ENCODE data around the gene ABCA5. TPM values are rescaled to one million over a fixed set of nuclear protein-coding genes. Genes with fewer than 3 reads are reported as not detected.

ABCA5 gene
- total RNA-seq, 1 experiment from 2014 or later = 13.3 TPM

DNA sequence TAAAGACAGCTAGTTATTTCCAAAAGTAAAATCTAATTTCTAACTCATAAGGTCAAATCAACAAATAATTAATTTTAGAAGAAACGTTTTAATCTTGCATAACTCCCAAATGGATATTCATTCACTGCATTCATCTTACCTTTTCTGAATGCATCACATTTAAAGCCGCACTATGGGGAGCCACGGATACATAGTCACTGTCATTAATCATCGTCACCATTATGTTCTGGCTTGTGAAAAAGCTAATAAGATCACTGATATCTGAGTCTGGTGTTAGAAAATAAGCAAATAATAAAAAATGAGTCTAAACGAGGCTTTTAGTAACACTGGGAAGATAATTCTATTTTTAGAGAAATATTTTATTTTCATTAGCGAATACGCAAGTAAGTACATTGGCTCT, 55.9 kb downstream of the ABCA5 start:
- CTCF ChIA-PET = no interaction called here
- ATAC-seq (no peak), DNase-seq (ENCODE audit: low read depth, low spot score) (no peak)
- TF ChIP-seq, protein P1, sequence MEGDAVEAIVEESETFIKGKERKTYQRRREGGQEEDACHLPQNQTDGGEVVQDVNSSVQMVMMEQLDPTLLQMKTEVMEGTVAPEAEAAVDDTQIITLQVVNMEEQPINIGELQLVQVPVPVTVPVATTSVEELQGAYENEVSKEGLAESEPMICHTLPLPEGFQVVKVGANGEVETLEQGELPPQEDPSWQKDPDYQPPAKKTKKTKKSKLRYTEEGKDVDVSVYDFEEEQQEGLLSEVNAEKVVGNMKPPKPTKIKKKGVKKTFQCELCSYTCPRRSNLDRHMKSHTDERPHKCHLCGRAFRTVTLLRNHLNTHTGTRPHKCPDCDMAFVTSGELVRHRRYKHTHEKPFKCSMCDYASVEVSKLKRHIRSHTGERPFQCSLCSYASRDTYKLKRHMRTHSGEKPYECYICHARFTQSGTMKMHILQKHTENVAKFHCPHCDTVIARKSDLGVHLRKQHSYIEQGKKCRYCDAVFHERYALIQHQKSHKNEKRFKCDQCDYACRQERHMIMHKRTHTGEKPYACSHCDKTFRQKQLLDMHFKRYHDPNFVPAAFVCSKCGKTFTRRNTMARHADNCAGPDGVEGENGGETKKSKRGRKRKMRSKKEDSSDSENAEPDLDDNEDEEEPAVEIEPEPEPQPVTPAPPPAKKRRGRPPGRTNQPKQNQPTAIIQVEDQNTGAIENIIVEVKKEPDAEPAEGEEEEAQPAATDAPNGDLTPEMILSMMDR (IDR thresholded peaks at IDR 0.05) = no peak
- TF ChIP-seq, protein P2, sequence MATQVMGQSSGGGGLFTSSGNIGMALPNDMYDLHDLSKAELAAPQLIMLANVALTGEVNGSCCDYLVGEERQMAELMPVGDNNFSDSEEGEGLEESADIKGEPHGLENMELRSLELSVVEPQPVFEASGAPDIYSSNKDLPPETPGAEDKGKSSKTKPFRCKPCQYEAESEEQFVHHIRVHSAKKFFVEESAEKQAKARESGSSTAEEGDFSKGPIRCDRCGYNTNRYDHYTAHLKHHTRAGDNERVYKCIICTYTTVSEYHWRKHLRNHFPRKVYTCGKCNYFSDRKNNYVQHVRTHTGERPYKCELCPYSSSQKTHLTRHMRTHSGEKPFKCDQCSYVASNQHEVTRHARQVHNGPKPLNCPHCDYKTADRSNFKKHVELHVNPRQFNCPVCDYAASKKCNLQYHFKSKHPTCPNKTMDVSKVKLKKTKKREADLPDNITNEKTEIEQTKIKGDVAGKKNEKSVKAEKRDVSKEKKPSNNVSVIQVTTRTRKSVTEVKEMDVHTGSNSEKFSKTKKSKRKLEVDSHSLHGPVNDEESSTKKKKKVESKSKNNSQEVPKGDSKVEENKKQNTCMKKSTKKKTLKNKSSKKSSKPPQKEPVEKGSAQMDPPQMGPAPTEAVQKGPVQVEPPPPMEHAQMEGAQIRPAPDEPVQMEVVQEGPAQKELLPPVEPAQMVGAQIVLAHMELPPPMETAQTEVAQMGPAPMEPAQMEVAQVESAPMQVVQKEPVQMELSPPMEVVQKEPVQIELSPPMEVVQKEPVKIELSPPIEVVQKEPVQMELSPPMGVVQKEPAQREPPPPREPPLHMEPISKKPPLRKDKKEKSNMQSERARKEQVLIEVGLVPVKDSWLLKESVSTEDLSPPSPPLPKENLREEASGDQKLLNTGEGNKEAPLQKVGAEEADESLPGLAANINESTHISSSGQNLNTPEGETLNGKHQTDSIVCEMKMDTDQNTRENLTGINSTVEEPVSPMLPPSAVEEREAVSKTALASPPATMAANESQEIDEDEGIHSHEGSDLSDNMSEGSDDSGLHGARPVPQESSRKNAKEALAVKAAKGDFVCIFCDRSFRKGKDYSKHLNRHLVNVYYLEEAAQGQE (IDR thresholded peaks at IDR 0.05; ENCODE audit: insufficient read depth in 1 of 2, low read depth in 2 of 2, low read length in 1 of 2) = no peak
- no peak for TF ChIP-seq TCF7L2 (IDR thresholded peaks at IDR 0.05; ENCODE audit: low read depth, low read length)
- no peak for TF ChIP-seq POLR2AphosphoS5 (IDR thresholded peaks at IDR 0.05; ENCODE audit: low read depth, low read length)
- no peak for TF ChIP-seq SIN3A (IDR thresholded peaks at IDR 0.05; ENCODE audit: borderline replicate concordance, insufficient read depth, low read depth, low read length)
- Histone ChIP-seq H3K27ac (ENCODE audit: low read length) (no peak overlapping the region), H3K36me3 (ENCODE audit: control insufficient read depth, insufficient read depth, low read length) (no peaks in the 10 kb centered on the region), H3K4me3 (ENCODE audit: low read depth in 2 of 2, low read length in 2 of 2) (no peak overlapping the region), H3K4me1 (ENCODE audit: control insufficient read depth, insufficient read depth, low read length) (no peaks in the 10 kb centered on the region; the same call in 1 of the 2 replicates), H3K9me3 (ENCODE audit: control insufficient read depth, insufficient read depth, low read depth, low read length) (no peaks in the 10 kb centered on the region), H3K27me3 (ENCODE audit: control insufficient read depth, insufficient read depth, low read length) (no peaks in the 10 kb centered on the region)
- intact Hi-C loops (cut with micrococcal nuclease; ENCODE audit: unreplicated experiment) = no loop called here
- POLR2A ChIA-PET = no interaction called here
- BruUV-seq (replicated peaks) = no TSS peak
- in situ Hi-C loops (cut with HindIII; ENCODE audit: low pct_unique_long_range_greater_than_20kb, low sequenced_read_pairs) = no loop called here

GRCh38 chr17:69269131-69269998, 57.6 kb downstream of the ABCA5 start:
- no peaks in the 10 kb centered on the region; the same call in 1 of the 2 replicates for H3K4me1 ChIP-seq (ENCODE audit: control insufficient read depth, insufficient read depth, low read length)
- no peak overlapping the region for H3K4me3 ChIP-seq (ENCODE audit: low read depth in 2 of 2, low read length in 2 of 2)
- H3K27ac ChIP-seq (ENCODE audit: low read length) = no peak overlapping the region
- POLR2A ChIA-PET = no interaction called here
- no peaks in the 10 kb centered on the region for H3K36me3 ChIP-seq (ENCODE audit: control insufficient read depth, insufficient read depth, low read length)
- no peaks in the 10 kb centered on the region for H3K27me3 ChIP-seq (ENCODE audit: control insufficient read depth, insufficient read depth, low read length)
- TF ChIP-seq, protein P1 (IDR thresholded peaks at IDR 0.05) = no peak
- no peak for TF ChIP-seq TCF7L2 (IDR thresholded peaks at IDR 0.05; ENCODE audit: low read depth, low read length)
- no peak for TF ChIP-seq POLR2AphosphoS5 (IDR thresholded peaks at IDR 0.05; ENCODE audit: low read depth, low read length)
- no peak for TF ChIP-seq SIN3A (IDR thresholded peaks at IDR 0.05; ENCODE audit: borderline replicate concordance, insufficient read depth, low read depth, low read length)
- TF ChIP-seq, protein P2 (IDR thresholded peaks at IDR 0.05; ENCODE audit: insufficient read depth in 1 of 2, low read depth in 2 of 2, low read length in 1 of 2) = no peak
- DNase-seq (ENCODE audit: low read depth, low spot score) (no peak), ATAC-seq (peak; percentile 56)
- H3K9me3 ChIP-seq (ENCODE audit: control insufficient read depth, insufficient read depth, low read depth, low read length) = no peaks in the 10 kb centered on the region
- intact Hi-C loops (cut with micrococcal nuclease; ENCODE audit: unreplicated experiment) = no loop called here
- CTCF ChIA-PET = no interaction called here
- no TSS peak for BruUV-seq (replicated peaks)
- in situ Hi-C loops (cut with HindIII; ENCODE audit: low pct_unique_long_range_greater_than_20kb, low sequenced_read_pairs) = no loop called here
